ENCODE measurements around the gene MAML3. TPM values are rescaled to one million over a fixed set of nuclear protein-coding genes. Genes with fewer than 3 reads are reported as not detected.

The MAML3 gene
- total and polyA plus RNA-seq, 2 experiments from 2014 or later = 4.1 to 11.2 TPM

- TF ChIP-seq EZH2 (IDR thresholded peaks at IDR 0.05; ENCODE audit: borderline replicate concordance) (no peak), EZH2phosphoT487 (IDR thresholded peaks at IDR 0.05; ENCODE audit: low read depth, severe bottlenecking, unreplicated experiment) (no peak), CTCF (IDR thresholded peaks at IDR 0.05; ENCODE audit: poor library complexity) (no peak)
- no peak for DNase-seq (ENCODE audit: low spot score)
- Histone ChIP-seq H3K79me2 (peaks cover 13% of the 10 kb centered on the region), H2AFZ (no peak overlapping the region), H3K36me3 (replicated peaks; ENCODE audit: insufficient read depth, low read depth) (no peaks in the 10 kb centered on the region), H3K9me3 (ENCODE audit: low read depth) (no peaks in the 10 kb centered on the region), H3K4me2 (no peak overlapping the region), H3K27ac (no peak overlapping the region), H3K9me2 (replicated peaks; ENCODE audit: insufficient read depth) (no peaks in the 10 kb centered on the region), H3K27me3 (no peaks in the 10 kb centered on the region), H4K20me1 (ENCODE audit: insufficient read depth, poor library complexity, severe bottlenecking) (no peaks in the 10 kb centered on the region), H3K4me1 (ENCODE audit: insufficient read depth) (no peaks in the 10 kb centered on the region), H3K4me3 (no peak overlapping the region)
- 96% methylated on average over 2 of the region's 2 CpGs for WGBS (ENCODE audit: low lambda C conversion rate, missing lambda C conversion rate)
Observed at GRCh38 chr4:139957065-139957464, 196.9 kb downstream of the MAML3 start.

DNA sequence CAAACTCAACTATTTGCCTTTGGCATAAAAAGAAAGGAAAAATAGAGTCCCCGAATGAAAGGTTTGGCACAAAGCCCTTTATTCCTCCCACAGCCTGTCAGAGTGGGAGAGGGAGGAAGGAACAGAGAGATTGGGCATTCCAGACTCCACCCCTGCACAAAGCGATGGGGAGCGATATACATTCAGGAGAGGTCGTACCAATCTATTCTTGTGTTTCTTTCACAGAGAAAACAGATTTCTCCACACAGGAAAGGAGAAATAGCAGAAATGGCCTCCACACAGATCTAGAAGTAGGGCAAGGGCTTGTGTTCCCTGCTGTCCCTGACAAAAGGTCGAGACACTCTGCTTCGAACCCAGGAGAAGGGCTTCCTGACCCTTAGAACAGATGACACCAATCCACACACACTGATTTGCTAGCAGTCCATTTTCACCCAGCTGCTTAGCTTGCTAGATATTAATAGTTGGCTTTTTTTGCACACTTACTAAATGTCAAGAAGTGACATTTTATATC is 197.4 kb downstream of the MAML3 start:
- 89% methylated on average over 6 of the region's 6 CpGs for WGBS (ENCODE audit: low lambda C conversion rate, missing lambda C conversion rate)
- Histone ChIP-seq H3K4me3 (no peak overlapping the region), H3K9me2 (replicated peaks; ENCODE audit: insufficient read depth) (no peaks in the 10 kb centered on the region), H3K4me1 (ENCODE audit: insufficient read depth) (no peaks in the 10 kb centered on the region), H3K27me3 (no peaks in the 10 kb centered on the region), H3K36me3 (replicated peaks; ENCODE audit: insufficient read depth, low read depth) (no peaks in the 10 kb centered on the region), H4K20me1 (ENCODE audit: insufficient read depth, poor library complexity, severe bottlenecking) (no peaks in the 10 kb centered on the region), H3K27ac (no peak overlapping the region), H3K9me3 (ENCODE audit: low read depth) (no peaks in the 10 kb centered on the region), H2AFZ (no peak overlapping the region), H3K79me2 (peaks cover 13% of the 10 kb centered on the region), H3K4me2 (no peak overlapping the region)
- TF ChIP-seq EZH2phosphoT487 (IDR thresholded peaks at IDR 0.05; ENCODE audit: low read depth, severe bottlenecking, unreplicated experiment) (no peak), CTCF (IDR thresholded peaks at IDR 0.05; ENCODE audit: poor library complexity) (no peak), EZH2 (IDR thresholded peaks at IDR 0.05; ENCODE audit: borderline replicate concordance) (no peak)
- DNase-seq (ENCODE audit: low spot score) = no peak

DNA sequence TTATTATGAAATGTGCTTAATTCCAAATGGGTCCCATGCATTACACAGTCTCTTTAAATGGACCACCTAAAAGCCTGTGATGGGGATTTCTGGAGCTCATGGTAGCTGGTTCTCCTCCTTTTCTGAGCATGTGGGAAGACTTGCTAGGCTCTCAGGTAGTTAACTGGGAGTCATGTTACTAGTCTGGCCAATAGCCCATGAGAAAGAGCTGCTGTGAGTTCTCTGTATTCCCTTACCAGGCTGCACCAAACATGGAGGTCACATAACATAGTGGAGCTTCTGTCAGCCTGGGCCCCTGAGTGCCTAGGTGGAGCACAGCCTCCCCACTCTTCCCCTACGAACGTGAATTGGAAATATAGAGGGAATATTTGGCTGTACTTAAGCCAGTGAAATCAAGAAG is 198.4 kb downstream of the MAML3 start:
- no peaks in the 10 kb centered on the region for H3K9me3 ChIP-seq (ENCODE audit: low read depth)
- H3K4me2 ChIP-seq = no peak overlapping the region
- H4K20me1 ChIP-seq (ENCODE audit: insufficient read depth, poor library complexity, severe bottlenecking) = no peaks in the 10 kb centered on the region
- no peaks in the 10 kb centered on the region for H3K9me2 ChIP-seq (replicated peaks; ENCODE audit: insufficient read depth)
- no peak overlapping the region for H3K4me3 ChIP-seq
- no peak for DNase-seq (ENCODE audit: low spot score)
- 80% methylated on average over 2 of the region's 2 CpGs for WGBS (ENCODE audit: low lambda C conversion rate, missing lambda C conversion rate)
- H2AFZ ChIP-seq = no peak overlapping the region
- H3K27me3 ChIP-seq = no peaks in the 10 kb centered on the region
- H3K27ac ChIP-seq = no peak overlapping the region
- TF ChIP-seq CTCF (IDR thresholded peaks at IDR 0.05; ENCODE audit: poor library complexity) = no peak
- no peak for TF ChIP-seq EZH2 (IDR thresholded peaks at IDR 0.05; ENCODE audit: borderline replicate concordance)
- TF ChIP-seq EZH2phosphoT487 (IDR thresholded peaks at IDR 0.05; ENCODE audit: low read depth, severe bottlenecking, unreplicated experiment) = no peak
- H3K4me1 ChIP-seq (ENCODE audit: insufficient read depth) = no peaks in the 10 kb centered on the region
- H3K36me3 ChIP-seq (replicated peaks; ENCODE audit: insufficient read depth, low read depth) = no peaks in the 10 kb centered on the region
- H3K79me2 ChIP-seq = peaks cover 13% of the 10 kb centered on the region

DNA sequence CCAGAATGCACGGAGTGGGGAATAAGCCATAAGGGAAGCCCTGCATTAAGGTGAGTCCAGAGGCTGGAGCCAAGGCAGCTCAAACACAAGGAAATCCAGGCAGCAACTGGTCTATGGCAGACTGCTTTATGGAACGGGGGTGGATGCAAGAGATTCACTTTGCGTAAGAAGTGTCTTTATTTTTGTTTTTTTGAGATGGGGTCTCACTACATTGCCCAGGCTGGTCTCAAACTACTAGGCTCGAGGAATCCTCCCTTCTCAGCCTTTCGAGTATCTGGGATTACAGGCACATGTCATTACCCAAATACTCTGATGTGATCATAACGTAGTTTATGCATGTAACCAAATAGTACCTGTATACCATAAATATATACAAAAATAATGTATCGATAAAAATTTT is 199.5 kb downstream of the MAML3 start:
- Histone ChIP-seq H3K4me3 (no peak overlapping the region), H3K4me1 (ENCODE audit: insufficient read depth) (no peaks in the 10 kb centered on the region), H3K9me2 (replicated peaks; ENCODE audit: insufficient read depth) (no peaks in the 10 kb centered on the region), H2AFZ (no peak overlapping the region), H3K27me3 (no peaks in the 10 kb centered on the region), H3K79me2 (peaks cover 13% of the 10 kb centered on the region), H3K4me2 (no peak overlapping the region), H3K27ac (no peak overlapping the region), H3K9me3 (ENCODE audit: low read depth) (no peaks in the 10 kb centered on the region), H3K36me3 (replicated peaks; ENCODE audit: insufficient read depth, low read depth) (no peaks in the 10 kb centered on the region), H4K20me1 (ENCODE audit: insufficient read depth, poor library complexity, severe bottlenecking) (no peaks in the 10 kb centered on the region)
- TF ChIP-seq EZH2phosphoT487 (IDR thresholded peaks at IDR 0.05; ENCODE audit: low read depth, severe bottlenecking, unreplicated experiment) = no peak
- TF ChIP-seq EZH2 (IDR thresholded peaks at IDR 0.05; ENCODE audit: borderline replicate concordance) = no peak
- TF ChIP-seq CTCF (IDR thresholded peaks at IDR 0.05; ENCODE audit: poor library complexity) = no peak
- 97% methylated on average over 7 of the region's 7 CpGs for WGBS (ENCODE audit: low lambda C conversion rate, missing lambda C conversion rate)
- no peak for DNase-seq (ENCODE audit: low spot score)

All from hepatocyte (in vitro differentiated cells).